ENCODE data around the gene DOCK4.

The DOCK4 gene

GRCh38 chr7:111883241-111883640 lies 323.0 kb downstream of the DOCK4 start:
- no peak for DNase-seq

- DNase-seq: no peak
These were observed 327.4 kb downstream of the DOCK4 start for GRCh38 chr7:111878785-111879184.

GRCh38 chr7:111877931-111878330 lies 328.3 kb downstream of the DOCK4 start:
- no peak for DNase-seq

DNA sequence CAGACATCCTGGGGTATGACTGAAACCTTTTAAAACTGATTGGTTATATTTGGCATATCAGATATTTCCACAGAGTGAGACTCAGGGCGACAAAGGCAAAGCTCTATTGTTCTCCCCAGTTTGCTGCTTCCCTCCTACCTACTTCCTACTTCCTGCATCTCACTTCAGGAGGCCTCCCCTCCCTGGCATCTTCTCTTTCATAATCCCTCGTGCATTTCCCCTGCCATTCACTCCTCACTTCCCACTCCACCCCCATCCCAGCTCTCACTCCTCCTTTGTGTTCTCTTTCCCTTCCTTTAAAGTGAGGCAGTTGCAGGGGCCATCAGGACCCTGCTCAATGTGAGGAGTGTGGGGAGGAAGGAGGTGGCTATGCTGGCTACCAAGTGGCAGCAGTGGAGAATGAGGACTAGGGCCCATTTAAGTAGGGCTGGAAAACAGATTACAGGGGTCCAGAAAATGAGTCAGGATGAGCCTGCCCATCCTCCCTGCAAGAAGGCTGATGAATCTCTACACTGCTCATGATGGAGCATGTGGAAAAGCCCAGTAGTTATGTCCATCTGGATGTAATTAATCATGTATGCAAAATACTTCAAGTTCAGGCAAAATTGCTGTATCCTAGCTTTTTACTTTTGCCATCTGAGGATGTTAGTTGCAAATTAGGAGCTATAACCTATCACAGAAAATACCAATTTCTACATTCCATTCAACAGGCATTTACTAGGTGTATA lies 332.1 kb downstream of the DOCK4 start:
- DNase-seq: no peak

DNA sequence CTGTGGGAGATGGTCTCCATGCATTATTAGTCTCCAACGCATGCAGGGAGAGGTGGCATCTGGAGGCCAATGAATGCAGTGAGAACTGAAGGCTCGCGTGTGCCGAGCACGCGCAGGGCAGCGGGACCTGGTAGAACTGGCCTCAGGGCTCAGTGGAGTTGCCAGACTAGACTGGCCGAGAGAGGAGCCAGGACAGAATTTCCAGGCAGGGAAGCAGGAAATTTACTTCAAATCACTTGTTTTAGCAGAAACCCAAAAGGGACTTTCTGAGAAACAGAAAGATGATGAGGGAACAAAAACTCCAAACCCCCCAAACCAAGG lies 332.9 kb downstream of the DOCK4 start:
- no peak for DNase-seq

DNA sequence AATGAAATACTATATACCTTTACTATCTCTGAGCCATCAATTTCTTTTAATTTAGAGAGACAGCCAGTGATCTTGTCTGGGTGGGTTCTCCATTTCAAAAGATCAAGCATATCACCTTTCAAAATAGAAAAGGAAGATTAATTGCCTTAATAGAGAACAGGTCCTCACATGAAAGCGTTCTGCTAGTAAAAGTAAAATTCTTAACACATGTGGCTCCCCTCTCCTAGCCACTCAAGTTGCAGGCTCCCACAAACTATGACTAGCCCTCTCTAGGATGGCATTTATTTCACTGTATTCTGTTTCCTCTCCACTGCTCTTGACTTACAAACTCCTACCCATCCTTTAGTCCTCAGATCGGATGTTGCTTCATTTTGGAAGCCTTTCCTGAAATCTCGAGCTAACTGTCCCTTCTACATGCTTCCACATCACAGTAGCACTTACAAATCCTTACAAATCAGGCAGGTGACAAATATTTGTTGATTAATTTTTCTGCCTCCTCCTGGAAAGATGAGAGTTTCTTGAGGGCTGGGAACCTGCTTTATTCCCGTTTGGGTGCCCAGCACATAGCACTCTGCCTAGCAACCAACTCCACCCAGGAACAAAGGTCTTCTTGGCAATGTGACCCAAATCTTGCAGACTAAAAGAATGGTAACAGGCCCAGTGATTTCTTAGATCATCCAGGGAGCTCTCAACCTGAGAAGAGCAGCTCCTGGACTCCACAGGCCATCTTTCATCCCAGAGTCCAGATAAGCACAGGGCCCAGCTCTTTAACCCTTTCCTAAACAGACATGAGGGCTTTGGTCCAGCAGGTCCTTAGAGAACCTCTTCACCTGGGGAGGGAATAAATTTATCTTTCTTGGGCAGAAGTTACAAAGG lies 333.5 kb downstream of the DOCK4 start:
- no peak for DNase-seq

- no peak for DNase-seq
These were observed 334.9 kb downstream of the DOCK4 start for GRCh38 chr7:111871283-111871682.

DNA sequence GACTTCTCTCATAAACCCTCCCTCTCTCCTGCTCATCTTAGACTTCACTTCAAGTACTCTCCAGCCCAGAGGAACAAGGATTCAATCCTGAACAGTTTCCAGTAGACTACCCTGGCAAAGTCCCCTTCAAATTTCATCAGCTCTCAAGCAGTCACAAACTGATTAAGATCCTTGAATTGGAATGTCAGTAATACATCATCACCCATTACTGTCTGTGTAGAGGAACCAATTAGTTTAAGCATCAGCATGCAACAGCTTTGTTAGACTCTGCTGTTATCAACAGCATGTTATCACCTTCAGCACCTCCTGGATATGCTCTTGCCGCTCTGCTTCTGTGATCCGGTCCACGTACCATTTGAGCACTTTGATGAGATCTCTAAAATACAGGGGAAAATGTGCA lies 336.9 kb downstream of the DOCK4 start:
- no peak for DNase-seq

- DNase-seq: no peak
These were observed 338.8 kb downstream of the DOCK4 start for GRCh38 chr7:111867348-111867931.

DNA sequence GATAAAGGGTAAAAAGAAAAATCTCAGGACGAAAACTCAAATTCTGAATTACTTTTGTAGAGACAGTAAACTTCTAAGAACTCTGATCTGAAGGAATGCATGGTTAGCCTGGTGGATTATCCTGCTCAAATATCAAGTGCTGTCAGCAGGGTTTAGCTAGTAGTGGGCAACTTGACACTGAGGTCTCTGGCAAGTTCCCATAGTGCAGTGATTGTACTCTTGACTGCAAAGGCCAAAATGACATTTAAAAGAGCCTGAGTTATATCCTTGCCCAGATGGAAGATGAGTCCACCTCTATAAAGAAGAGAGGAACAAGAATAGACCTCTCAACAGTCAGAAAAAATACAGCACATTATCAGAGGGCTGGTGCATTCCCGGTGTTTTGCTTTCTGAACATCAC lies 339.4 kb downstream of the DOCK4 start:
- DNase-seq: no peak

DNA sequence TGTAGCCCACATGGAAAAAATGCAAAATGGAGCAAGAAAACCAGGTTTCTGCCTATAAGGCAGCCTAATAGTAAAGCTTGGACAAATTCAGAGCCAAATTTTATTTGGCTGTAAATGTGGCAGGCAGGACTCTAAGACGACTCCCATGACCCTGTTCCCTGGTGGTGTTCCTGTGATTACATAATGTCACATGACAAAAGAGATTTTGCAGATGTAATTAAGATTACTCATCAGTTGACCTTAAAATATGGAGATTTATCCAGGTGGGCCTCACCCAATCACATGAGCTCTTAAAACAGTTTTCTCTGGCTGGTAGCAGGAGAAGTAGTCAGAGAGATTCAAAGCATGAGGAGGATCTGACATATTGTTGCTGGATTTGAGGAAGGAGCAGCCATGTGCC lies 340.8 kb downstream of the DOCK4 start:
- DNase-seq: no peak

GRCh38 chr7:111864291-111864976 lies 341.8 kb downstream of the DOCK4 start:
- no peak for DNase-seq

GRCh38 chr7:111863269-111863668 lies 342.9 kb downstream of the DOCK4 start:
- DNase-seq: no peak

GRCh38 chr7:111860248-111860647 lies 346.0 kb downstream of the DOCK4 start:
- no peak for DNase-seq

GRCh38 chr7:111858331-111858730 lies 347.9 kb downstream of the DOCK4 start:
- DNase-seq: no peak

DNA sequence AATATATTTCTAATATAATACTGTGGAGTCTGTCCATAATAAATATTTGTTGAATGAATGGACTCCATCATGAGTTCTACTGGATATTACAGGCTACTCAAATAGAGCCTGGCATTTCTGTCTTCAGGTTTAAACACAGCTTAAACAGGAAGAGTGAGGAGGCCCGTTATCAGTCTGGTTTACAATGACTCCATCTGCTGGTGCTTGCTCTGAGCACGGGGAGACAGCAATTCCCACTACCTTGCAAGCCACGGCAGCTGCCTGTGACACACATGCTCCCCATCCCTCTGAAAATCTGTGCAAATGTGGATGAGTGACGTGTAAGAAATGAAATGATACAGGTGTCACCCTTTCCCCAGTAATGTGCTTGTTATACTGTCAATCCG lies 350.4 kb downstream of the DOCK4 start:
- no peak for DNase-seq

GRCh38 chr7:111855161-111855841 lies 350.9 kb downstream of the DOCK4 start:
- DNase-seq: no peak

DNA sequence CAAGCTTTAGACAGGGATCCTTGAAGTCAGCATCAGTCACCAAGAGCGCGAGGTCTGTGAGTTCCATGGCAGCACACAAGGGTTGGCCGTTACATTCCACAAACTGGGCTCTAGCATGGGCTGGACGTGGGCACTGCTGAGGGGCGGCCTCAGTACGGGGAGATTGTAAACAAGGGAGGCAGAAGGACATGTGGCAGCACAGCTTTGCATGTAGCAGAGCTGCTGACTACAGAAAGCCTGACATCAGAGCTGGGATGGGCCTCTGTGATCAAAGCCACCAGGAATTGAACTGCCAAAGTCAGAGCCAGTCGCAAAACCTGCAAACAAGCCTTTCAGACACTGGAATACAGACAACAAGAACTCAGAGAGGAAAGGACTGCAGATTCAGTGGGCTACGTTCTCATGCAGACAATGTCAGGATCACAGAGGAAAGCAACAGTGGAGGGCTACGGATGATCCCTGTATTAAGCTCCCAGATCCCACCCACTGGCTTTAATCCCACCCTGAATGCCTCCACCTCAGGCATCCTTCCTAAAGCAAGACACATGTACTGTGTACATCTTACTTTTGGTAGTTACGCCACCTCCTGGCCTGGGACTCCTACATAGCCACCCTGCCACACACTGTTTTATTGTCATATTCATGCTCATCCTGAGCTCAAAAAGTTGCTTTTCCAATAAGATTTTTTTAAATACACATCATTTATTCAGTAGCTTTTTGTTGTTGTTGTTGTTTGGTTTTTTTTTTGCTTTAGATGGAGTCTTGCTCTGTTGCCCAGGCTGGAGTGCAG lies 352.8 kb downstream of the DOCK4 start:
- DNase-seq: no peak

DNA sequence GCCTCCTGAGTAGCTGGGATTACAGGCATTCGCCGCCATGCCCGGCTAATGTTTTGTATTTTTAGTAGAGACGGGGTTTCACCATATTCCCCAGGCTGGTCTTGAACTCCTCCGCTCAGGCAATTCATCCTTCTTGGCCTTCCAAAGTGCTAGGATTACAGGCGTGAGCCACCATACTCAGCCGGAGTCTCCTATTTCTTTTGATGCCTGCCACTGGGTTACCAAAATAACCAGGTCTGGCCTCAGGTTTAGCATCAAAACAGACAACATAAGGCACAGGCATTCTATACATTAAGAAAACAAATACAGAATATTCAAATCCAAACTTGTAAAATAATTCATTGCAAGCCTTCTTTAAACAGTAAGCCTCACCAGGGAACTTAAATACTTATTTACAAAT lies 354.1 kb downstream of the DOCK4 start:
- DNase-seq: no peak

DNA sequence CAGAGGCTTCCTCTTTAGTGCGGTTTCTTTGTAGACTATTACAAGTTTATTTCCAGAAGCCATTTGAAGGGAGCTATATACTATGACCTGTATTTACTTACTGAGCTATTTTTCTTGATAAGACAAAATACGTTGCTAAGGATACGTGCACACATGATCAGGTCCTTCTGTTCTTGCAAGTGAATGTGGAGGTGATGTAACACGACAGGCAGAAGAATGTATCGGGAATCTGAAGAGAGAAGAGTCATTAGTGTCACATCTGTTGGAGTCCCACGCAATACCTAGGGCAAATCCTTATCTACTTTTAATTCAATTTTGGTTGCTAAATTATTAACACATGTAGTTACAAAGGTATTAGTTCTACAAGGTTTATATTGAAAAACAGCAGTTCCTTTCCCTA lies 359.3 kb downstream of the DOCK4 start:
- DNase-seq: no peak

- DNase-seq: no peak
These were observed 360.3 kb downstream of the DOCK4 start for GRCh38 chr7:111845853-111846252.

Measured in NCI-H2107 (cell line).